NCI-H1417 (cell line): Measurements from ENCODE around the gene TCEAL9.
A peak's percentile ranks its signal among the peaks of the same experiment; 100 is the strongest.
"Not testable (repeated sequence)": the region's sequence is repeated elsewhere in the genome, so short reads cannot be mapped to it uniquely, and the experiment has no call there.

Source experiments
- DNase-seq, 3 experiments: peaks; one replicate each; lab custom pipeline; 2025; lab: John Stamatoyannopoulos, UW

Gene TCEAL9

DNA sequence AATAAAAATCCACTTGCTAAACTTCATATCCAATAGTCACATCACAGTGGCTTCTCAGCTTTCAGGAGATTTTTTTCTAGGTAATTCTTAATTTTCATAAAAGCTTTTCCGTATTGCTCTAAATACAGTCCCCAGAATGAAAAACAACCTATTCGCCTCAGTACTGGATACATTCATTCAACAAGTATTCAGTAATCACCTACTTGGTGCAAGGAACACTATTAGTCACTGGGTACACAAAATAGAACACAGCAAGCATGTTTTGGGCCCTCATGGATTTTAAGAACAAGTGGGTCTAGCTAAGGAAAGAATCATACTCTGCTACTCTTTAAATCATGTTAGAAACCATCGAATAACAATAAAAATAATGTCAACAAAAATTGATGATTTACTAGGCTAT lies 17.3 kb downstream of the TCEAL9 start:
- no peak for DNase-seq

GRCh38 chrX:103376118-103376978 lies 20.0 kb downstream of the TCEAL9 start, which contains the start of gene BEX3:
Gene BEX3, plus strand, starts transcription at chrX:103376538. Its CDS starts 984 bp downstream, at chrX:103377522.
- DNase-seq, result peak; percentile 28 to 80 (median 75)

DNA sequence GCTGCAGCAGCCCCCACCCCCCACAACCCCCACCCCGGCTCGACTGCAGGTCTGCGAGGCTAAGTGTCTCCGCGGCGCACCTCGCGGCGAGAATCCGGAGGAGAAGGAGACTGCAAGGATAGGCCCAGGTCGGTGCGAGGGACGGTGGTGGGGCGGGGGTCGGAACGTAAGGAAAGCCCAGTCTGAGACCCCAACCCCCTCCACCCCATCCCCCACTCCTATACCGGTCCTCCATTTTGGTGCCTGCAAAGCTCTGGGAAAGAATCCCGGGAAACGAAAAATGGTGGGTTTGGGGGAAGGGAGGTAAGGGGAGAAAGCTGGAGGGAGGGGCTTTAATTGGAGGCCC lies 20.6 kb downstream of the TCEAL9 start:
- peak; percentile 12 to 61 (median 27) for DNase-seq

DNA sequence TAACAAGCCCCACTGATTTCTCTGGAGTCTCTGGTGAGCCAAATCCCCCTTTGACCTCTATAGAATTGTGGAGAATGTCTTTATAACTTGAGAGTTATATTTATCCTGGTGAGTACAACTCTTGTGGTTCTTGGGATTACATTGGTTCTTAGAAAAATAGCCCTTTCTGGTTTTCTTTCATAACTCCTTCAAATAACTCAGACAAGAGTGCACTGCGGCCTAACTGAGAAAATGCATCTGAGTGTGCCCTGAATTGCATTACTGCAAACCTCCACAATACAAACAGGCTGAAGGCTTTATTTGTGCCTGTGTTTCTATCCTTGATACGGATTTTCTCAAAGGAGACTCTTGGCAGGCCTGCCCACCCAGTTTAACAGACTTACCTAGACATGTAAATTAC lies 22.7 kb downstream of the TCEAL9 start:
- no peak for DNase-seq

- DNase-seq, result no peak
Measured at GRCh38 chrX:103382877-103383276, 26.6 kb downstream of the TCEAL9 start.

- no peak for DNase-seq
Measured at GRCh38 chrX:103384672-103385071, 28.4 kb downstream of the TCEAL9 start.

- DNase-seq, result not testable (repeated sequence)
Measured at GRCh38 chrX:103385283-103385830, 29.1 kb downstream of the TCEAL9 start.

DNA sequence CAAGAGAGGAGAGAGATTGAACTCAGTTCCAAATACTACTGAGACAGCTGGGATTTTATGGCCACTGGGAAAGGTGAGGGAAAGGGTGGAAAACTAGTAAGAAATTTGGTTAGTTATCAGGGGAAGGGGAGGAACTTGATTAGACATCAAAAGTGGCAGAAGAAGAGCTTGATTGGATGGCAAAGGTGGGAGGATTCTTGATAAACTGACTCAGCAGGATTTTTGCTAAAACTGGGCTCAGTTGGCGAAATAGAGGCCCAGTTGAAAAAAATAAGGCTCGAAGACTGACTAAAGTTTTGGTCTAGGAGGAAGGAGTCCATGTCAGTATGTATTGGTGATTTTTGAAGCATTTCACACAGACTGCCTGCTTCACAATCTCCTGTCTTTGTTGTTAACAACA lies 30.0 kb downstream of the TCEAL9 start:
- no peak for DNase-seq

DNA sequence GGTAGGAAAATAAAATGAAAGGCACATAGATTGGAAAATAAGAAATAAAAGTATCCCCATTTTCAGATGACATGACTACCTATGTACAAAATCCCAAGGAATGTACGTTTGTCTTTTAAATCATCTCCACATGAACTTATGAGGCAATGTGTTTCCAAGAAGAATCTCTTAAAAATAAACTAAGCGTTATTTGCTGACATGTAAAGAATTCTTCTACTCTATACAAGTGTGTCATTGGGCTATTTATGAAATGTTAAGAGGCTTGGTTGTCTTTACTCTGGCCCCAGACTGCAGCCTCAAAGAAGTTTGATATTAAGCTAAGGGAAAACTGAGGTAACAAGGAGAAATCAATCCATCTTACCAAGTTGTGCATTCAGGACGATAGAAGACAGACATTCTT lies 37.2 kb downstream of the TCEAL9 start:
- DNase-seq, result no peak

GRCh38 chrX:103396186-103396585 lies 39.9 kb downstream of the TCEAL9 start:
- no peak for DNase-seq

GRCh38 chrX:103396660-103397059 lies 40.4 kb downstream of the TCEAL9 start:
- no peak for DNase-seq

DNA sequence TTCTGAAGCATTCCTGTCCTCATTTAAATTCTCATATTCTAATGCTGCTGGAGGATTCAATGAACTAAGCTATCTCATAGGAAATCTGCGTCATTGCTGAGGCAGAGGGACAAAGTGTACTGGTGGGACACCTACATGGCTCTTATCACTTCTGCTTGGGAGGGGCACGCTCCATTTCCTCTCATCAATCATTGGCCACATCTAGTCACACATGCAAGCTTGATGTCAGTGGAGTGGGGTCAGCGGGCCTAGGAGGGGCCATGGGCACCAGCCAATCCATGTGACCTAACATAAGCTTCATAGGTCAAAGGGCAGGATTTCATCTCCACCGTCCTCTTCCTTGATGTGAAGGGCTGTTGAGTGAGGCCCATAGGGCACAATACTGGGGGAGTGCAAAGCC lies 41.4 kb downstream of the TCEAL9 start:
- DNase-seq, result no peak

DNA sequence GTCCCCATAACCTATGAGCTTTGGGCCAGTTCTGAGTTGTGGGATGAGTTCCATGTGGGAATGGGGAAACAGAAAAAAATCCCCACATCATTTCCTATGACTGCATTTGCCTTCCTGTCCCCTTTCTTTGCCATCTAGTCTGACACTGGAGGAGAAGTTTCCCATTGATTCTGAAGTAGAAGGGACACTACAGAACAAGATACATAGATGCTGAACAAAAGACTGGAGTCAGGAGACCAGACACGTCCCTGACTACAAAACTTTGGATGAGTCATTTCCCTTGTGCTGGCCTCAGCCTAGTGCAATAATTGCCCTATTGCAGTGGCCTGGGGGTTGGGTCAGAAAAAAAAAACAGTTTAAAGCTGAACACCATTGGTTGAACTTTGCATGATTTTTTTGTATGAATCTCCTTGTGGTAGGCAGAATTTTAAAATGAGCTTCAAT lies 42.1 kb downstream of the TCEAL9 start:
- no peak for DNase-seq

DNA sequence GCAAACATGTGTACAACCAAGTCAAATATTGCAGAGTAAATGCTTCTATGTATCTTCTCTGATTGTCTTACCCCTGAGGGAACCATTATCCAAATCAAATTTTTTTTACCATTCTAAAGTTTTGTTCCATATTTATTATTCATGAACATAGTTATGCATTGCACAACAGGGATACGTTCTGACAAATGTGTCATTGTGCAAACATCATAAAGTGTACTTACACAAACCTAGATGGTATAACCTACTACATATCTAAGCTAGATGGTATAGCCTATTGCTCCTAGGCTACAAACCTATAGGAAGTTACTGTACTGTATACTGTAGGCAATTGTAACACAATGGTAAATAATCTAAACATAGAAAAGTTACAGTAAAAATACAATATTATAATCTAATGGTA lies 43.4 kb downstream of the TCEAL9 start:
- no peak for DNase-seq

DNA sequence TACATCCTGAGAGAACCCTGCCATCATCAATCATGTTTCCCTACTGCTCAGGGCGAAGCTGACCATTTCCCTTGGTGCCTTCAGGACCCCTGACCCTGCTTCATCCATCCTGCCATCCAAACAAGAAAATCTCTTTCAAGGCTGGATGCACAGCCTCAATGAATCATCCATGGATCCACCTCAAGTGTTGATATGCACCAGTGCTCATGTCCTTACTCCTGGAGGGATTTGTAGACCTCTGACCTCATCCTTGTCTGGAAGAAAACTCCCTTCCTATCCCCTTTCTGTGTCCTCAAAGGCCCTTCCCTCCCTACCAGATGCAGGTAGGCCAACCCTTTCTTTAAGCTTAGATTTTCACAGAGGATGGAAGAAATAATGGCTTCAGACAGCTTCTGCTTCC lies 44.6 kb downstream of the TCEAL9 start:
- DNase-seq, result no peak

DNA sequence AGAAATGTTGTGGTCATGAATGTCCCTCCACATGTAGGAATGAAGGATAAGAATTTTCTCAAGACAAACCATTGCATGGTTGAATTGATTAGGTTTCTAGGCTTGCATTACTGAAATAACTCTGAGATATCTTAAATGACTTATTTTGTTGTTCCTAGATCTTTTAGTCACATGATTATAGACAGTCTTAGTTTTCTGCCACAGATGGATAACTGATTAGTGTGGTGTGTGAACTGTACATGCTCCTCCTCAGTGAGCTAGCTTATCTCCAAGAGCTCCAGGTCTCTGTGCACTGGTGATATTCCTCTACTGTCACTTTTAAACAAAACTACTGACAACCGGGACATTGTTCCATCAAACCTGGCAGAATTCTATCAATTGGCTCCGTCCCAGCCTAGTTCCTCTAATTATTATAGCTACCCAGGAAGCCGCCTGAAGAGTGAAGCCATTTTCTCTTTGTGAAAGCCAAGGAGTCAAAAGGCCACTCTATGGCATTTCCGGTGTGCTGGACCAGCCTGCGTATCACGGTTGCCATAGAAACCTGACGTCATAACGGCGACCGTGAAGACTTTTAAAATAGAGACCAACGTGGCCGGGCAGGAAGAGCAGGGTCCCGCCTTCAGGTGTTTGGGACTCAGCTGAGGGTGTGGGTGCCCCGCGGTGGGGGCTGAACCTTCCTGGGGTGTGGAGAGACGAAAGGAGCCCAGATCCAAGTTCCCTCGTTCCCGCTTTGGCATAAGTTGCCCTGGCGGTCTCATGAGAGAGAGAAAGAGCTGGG lies 48.1 kb downstream of the TCEAL9 start:
- peak; percentile 51 to 90 (median 67) for DNase-seq

DNA sequence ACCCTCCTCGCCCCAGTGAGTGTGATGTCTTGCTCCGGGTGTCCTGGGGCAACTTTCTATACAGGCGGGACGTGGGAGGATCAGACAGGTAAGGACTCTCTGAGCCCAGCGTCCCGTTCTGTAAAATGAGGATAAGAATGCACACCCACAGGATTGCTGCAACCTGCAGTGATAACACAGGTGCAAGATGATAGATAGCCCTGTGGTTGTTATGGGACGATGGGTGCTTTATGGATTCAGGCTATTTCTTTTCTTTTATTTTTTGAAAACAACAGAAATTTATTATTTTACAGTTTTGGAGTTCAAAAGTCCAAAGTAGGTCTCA lies 48.7 kb downstream of the TCEAL9 start:
- no peak for DNase-seq

- DNase-seq, result no peak
Measured at GRCh38 chrX:103406256-103406655, 50.0 kb downstream of the TCEAL9 start.

GRCh38 chrX:103407776-103408175 lies 51.5 kb downstream of the TCEAL9 start:
- DNase-seq, result no peak
